Neutrophil (primary cell): ENCODE data around the gene MCM3AP.

Source experiments
- H3K27ac ChIP-seq: fragments of 200-600 bp; sonication (generic); 2 replicates; pipeline ENCODE4 v1.5.1; 2016; ENCODE audit warnings: mild to moderate bottlenecking, moderate library complexity
- H3K27me3 ChIP-seq: fragments of 200-600 bp; sonication (generic); 2 replicates; pipeline ENCODE4 v1.6.0; 2016; ENCODE audit warnings: mild to moderate bottlenecking
- H3K36me3 ChIP-seq: fragments of 200-600 bp; sonication (generic); 2 replicates; pipeline ENCODE4 v1.5.1; 2017
- H3K4me1 ChIP-seq, 2 experiments: fragments of 200-600 bp in 1 of 2; sonication (generic) in 1 of 2; 1 replicate in 1 of 2; 2 replicates in 1 of 2; pipeline versions ENCODE4 v1.5.1 to v1.6.1; 2013 to 2016; ENCODE audit warnings: low read depth in 1 of 2, low read length in 1 of 2, mild to moderate bottlenecking in 1 of 2, moderate library complexity in 1 of 2; ENCODE audit not compliant: control insufficient read depth in 1 of 2, insufficient read depth in 1 of 2
- H3K4me3 ChIP-seq, 2 experiments: fragments of 200-600 bp in 1 of 2; sonication (generic) in 1 of 2; 1 replicate in 1 of 2; 2 replicates in 1 of 2; pipeline ENCODE4 v1.5.1; 2013 to 2016; ENCODE audit warnings: low read depth in 1 of 2, low read length in 1 of 2, mild to moderate bottlenecking in 1 of 2, moderate library complexity in 1 of 2
- H3K9me3 ChIP-seq: fragments of 200-600 bp; sonication (generic); 2 replicates; pipeline ENCODE4 v1.5.1; 2016
- CTCF ChIP-seq: fragments of 200-600 bp; sonication (generic); IDR thresholded peaks from 2 replicates; pipeline ENCODE4 v1.5.1; 2016; ENCODE audit warnings: antibody characterized with exemption

MCM3AP gene

GRCh38 chr21:46217511-46218196 is 67.8 kb downstream of the MCM3AP start:
- no peak for TF ChIP-seq CTCF
- Histone ChIP-seq H3K36me3 (no peaks in the 10 kb centered on the region), H3K4me3 (no peak overlapping the region), H3K27me3 (no peaks in the 10 kb centered on the region), H3K9me3 (no peaks in the 10 kb centered on the region), H3K27ac (no peak overlapping the region), H3K4me1 (no peaks in the 10 kb centered on the region)

- no peaks in the 10 kb centered on the region for H3K36me3 ChIP-seq
- no peak overlapping the region for H3K27ac ChIP-seq
- H3K27me3 ChIP-seq, result no peaks in the 10 kb centered on the region
- TF ChIP-seq CTCF, result no peak
- H3K9me3 ChIP-seq, result no peaks in the 10 kb centered on the region
- no peaks in the 10 kb centered on the region for H3K4me1 ChIP-seq
- H3K4me3 ChIP-seq, result no peak overlapping the region
Measured at GRCh38 chr21:46216132-46216747, 69.2 kb downstream of the MCM3AP start.

GRCh38 chr21:46215436-46216131 is 69.8 kb downstream of the MCM3AP start:
- Histone ChIP-seq H3K27me3 (no peaks in the 10 kb centered on the region), H3K4me3 (no peak overlapping the region), H3K27ac (no peak overlapping the region), H3K9me3 (no peaks in the 10 kb centered on the region), H3K36me3 (no peaks in the 10 kb centered on the region), H3K4me1 (no peaks in the 10 kb centered on the region)
- TF ChIP-seq CTCF, result no peak

GRCh38 chr21:46214478-46215340 is 70.7 kb downstream of the MCM3AP start:
- TF ChIP-seq CTCF, result no peak
- H3K4me3 ChIP-seq, result no peak overlapping the region
- H3K27me3 ChIP-seq, result no peaks in the 10 kb centered on the region
- no peaks in the 10 kb centered on the region for H3K9me3 ChIP-seq
- H3K36me3 ChIP-seq, result no peaks in the 10 kb centered on the region
- H3K4me1 ChIP-seq, result no peaks in the 10 kb centered on the region
- no peak overlapping the region for H3K27ac ChIP-seq

- no peak overlapping the region for H3K4me3 ChIP-seq
- no peak for TF ChIP-seq CTCF
- no peak overlapping the region for H3K27ac ChIP-seq
Measured at GRCh38 chr21:46213620-46214286, 71.7 kb downstream of the MCM3AP start.

More at GRCh38 chr21:46213620-46214286, 71.7 kb downstream of the MCM3AP start:
- no peaks in the 10 kb centered on the region for H3K9me3 ChIP-seq
- H3K27me3 ChIP-seq, result no peaks in the 10 kb centered on the region
- H3K4me1 ChIP-seq, result no peaks in the 10 kb centered on the region
- H3K36me3 ChIP-seq, result peaks cover 3% of the 10 kb centered on the region
